NCI-H1417 (cell line): ENCODE measurements around the gene GUCY1A1.

Experiments
- DNase-seq, 3 experiments: peaks; one replicate each; lab custom pipeline; 2025; lab: John Stamatoyannopoulos, UW

Gene GUCY1A1

GRCh38 chr4:155777971-155778735, 111.5 kb downstream of the GUCY1A1 start:
- no peak for DNase-seq

- DNase-seq = no peak
Observed at GRCh38 chr4:155780775-155781174, 114.1 kb downstream of the GUCY1A1 start.

- DNase-seq = no peak
Observed at GRCh38 chr4:155781249-155781831, 114.7 kb downstream of the GUCY1A1 start.
